Tibial artery (tissue), 4 donors: ENCODE data around the gene KIF20B.
"Not testable (repeated sequence)": the region's sequence is repeated elsewhere in the genome, so short reads cannot be mapped to it uniquely, and the experiment has no call there.

Experiments used
- DNase-seq, 2 donors: peaks; one replicate each; pipeline ENCODE4 v3.0.0-alpha.2; 2019
- H3K27ac ChIP-seq, 2 donors: fragments of 200-600 bp; sonication (generic) in 1 of 2; 1 replicate in 1 of 2; 2 replicates in 1 of 2; pipeline ENCODE4 v1.5.1; 2018 to 2019; ENCODE audit warnings: mild to moderate bottlenecking in 1 of 2
- H3K27me3 ChIP-seq, 2 donors: fragments of 200-600 bp; sonication (generic) in 1 of 2; one replicate each; pipeline versions ENCODE4 v1.5.1 to v1.6.0; 2016 to 2019
- H3K36me3 ChIP-seq, 3 donors: fragments of 200-600 bp; sonication (generic) in 2 of 3; one replicate each; pipeline ENCODE4 v1.5.1; 2016 to 2019; ENCODE audit warnings: mild to moderate bottlenecking in 2 of 3
- H3K4me1 ChIP-seq, 4 donors: fragments of 200-600 bp; sonication (generic) in 2 of 4; 1 replicate in 3 of 4; 2 replicates in 1 of 4; pipeline ENCODE4 v1.5.1; 2016 to 2019
- H3K4me3 ChIP-seq, 2 donors: fragments of 200-600 bp; sonication (generic) in 1 of 2; 1 replicate in 1 of 2; 2 replicates in 1 of 2; pipeline ENCODE4 v1.5.1; 2018 to 2019; ENCODE audit warnings: mild to moderate bottlenecking in 2 of 2
- H3K9me3 ChIP-seq, 3 donors: fragments of 200-600 bp; sonication (generic) in 1 of 3; one replicate each; pipeline ENCODE4 v1.5.1; 2016 to 2019
- CTCF ChIP-seq, 2 experiments: fragments of 200-600 bp in 1 of 2; fragments of 450-650 bp in 1 of 2; IDR thresholded peaks; one replicate each; pipeline ENCODE4 v1.5.1; 2017 to 2019; ENCODE audit warnings: antibody characterized with exemption in 2 of 2, mild to moderate bottlenecking in 1 of 2, moderate library complexity in 1 of 2
- intact Hi-C: fragments of 100-400 bp; cut with DNase I; formaldehyde crosslinking; loops from one replicate; pipeline ENCODE4 v1.15.0; 2023; ENCODE audit warnings: low total_unique reads

The KIF20B gene

GRCh38 chr10:89755374-89755773, 54.0 kb downstream of the KIF20B start:
- Histone ChIP-seq H3K27ac (no peak overlapping the region), H3K4me1 (peaks cover 0 to 9% (median 0%) of the 10 kb centered on the region in 4 donors), H3K36me3 (no peaks in the 10 kb centered on the region), H3K27me3 (no peaks in the 10 kb centered on the region), H3K9me3 (no peaks in the 10 kb centered on the region), H3K4me3 (no peak overlapping the region)
- no peak for DNase-seq
- TF ChIP-seq CTCF (IDR thresholded peaks at IDR 0.05) = no peak
- intact Hi-C loops = no loop called here

GRCh38 chr10:89759531-89759930, 58.1 kb downstream of the KIF20B start:
- peaks cover 0 to 10% (median 7%) of the 10 kb centered on the region in 3 donors for H3K36me3 ChIP-seq
- H3K4me1 ChIP-seq = no peaks in the 10 kb centered on the region
- DNase-seq = no peak
- intact Hi-C loops = no loop called here
- H3K9me3 ChIP-seq = no peaks in the 10 kb centered on the region
- no peaks in the 10 kb centered on the region for H3K27me3 ChIP-seq
- TF ChIP-seq CTCF (IDR thresholded peaks at IDR 0.05) = no peak
- no peak overlapping the region for H3K4me3 ChIP-seq
- H3K27ac ChIP-seq = no peak overlapping the region

GRCh38 chr10:89763671-89764070, 62.3 kb downstream of the KIF20B start:
- DNase-seq, H3K27ac ChIP-seq, H3K4me1 ChIP-seq, H3K4me3 ChIP-seq, intact Hi-C loops, H3K9me3 ChIP-seq, H3K27me3 ChIP-seq: not testable (repeated sequence)
- peaks cover under 1 to 10% (median 7%) of the 10 kb centered on the region in 3 donors for H3K36me3 ChIP-seq

GRCh38 chr10:89771684-89772083, 70.3 kb downstream of the KIF20B start:
- Histone ChIP-seq H3K27me3 (no peaks in the 10 kb centered on the region), H3K4me1 (no peaks in the 10 kb centered on the region), H3K27ac (no peak overlapping the region), H3K9me3 (no peaks in the 10 kb centered on the region), H3K4me3 (no peak overlapping the region), H3K36me3 (peaks cover 0 to 16% (median 0%) of the 10 kb centered on the region in 3 donors)
- intact Hi-C loops = no loop called here
- TF ChIP-seq CTCF (IDR thresholded peaks at IDR 0.05) = no peak
- DNase-seq = no peak

GRCh38 chr10:89773081-89773480, 71.7 kb downstream of the KIF20B start:
- H3K27ac ChIP-seq = no peak overlapping the region
- no peak overlapping the region for H3K4me3 ChIP-seq
- intact Hi-C loops = no loop called here
- no peak for DNase-seq
- no peaks in the 10 kb centered on the region for H3K9me3 ChIP-seq
- no peak for TF ChIP-seq CTCF (IDR thresholded peaks at IDR 0.05)
- no peaks in the 10 kb centered on the region for H3K4me1 ChIP-seq
- no peaks in the 10 kb centered on the region for H3K27me3 ChIP-seq
- H3K36me3 ChIP-seq = peaks cover 0 to 16% (median 0%) of the 10 kb centered on the region in 3 donors

- no peak for TF ChIP-seq CTCF (IDR thresholded peaks at IDR 0.05)
- no peak for DNase-seq
- Histone ChIP-seq H3K4me3 (no peak overlapping the region), H3K4me1 (no peaks in the 10 kb centered on the region), H3K9me3 (no peaks in the 10 kb centered on the region), H3K36me3 (no peaks in the 10 kb centered on the region), H3K27me3 (no peaks in the 10 kb centered on the region), H3K27ac (no peak overlapping the region)
- intact Hi-C loops = no loop called here
Observed at GRCh38 chr10:89776665-89777064, 75.3 kb downstream of the KIF20B start.
